HG03442 (cell line): ENCODE results near the gene BSN.
A peak's percentile ranks its signal among the peaks of the same experiment; 100 is the strongest.
"Not testable (repeated sequence)": the region's sequence is repeated elsewhere in the genome, so short reads cannot be mapped to it uniquely, and the experiment has no call there.

Experiments
- ATAC-seq: cut with Tn5 transposase; IDR thresholded peaks from one replicate; pipeline ENCODE4 v1.9.1; 2021; ENCODE audit warnings: mild to moderate bottlenecking, moderate library complexity; ENCODE audit not compliant: unreplicated experiment

BSN gene

GRCh38 chr3:49668861-49669260 is 114.6 kb downstream of the BSN start:
- no peak for ATAC-seq

- no peak for ATAC-seq
These were observed 115.1 kb downstream of the BSN start for GRCh38 chr3:49669352-49669751.

DNA sequence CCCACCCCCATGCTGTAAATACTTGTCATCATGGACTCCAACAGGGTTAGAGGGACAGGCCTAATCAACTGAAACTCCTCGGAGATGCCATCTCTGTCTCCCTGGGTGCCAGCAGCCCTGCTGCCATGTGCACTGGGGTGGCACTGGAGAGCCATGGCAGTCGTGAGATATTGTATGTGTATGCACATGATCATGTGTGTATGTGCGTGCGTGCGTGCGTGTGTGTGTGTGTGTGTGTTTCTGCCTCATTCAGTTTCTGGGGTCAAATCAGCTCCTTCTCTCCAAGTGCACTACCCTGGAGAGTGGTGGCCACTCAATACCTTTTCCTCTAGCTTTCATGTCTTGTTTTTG is 116.6 kb downstream of the BSN start:
- ATAC-seq, result no peak

DNA sequence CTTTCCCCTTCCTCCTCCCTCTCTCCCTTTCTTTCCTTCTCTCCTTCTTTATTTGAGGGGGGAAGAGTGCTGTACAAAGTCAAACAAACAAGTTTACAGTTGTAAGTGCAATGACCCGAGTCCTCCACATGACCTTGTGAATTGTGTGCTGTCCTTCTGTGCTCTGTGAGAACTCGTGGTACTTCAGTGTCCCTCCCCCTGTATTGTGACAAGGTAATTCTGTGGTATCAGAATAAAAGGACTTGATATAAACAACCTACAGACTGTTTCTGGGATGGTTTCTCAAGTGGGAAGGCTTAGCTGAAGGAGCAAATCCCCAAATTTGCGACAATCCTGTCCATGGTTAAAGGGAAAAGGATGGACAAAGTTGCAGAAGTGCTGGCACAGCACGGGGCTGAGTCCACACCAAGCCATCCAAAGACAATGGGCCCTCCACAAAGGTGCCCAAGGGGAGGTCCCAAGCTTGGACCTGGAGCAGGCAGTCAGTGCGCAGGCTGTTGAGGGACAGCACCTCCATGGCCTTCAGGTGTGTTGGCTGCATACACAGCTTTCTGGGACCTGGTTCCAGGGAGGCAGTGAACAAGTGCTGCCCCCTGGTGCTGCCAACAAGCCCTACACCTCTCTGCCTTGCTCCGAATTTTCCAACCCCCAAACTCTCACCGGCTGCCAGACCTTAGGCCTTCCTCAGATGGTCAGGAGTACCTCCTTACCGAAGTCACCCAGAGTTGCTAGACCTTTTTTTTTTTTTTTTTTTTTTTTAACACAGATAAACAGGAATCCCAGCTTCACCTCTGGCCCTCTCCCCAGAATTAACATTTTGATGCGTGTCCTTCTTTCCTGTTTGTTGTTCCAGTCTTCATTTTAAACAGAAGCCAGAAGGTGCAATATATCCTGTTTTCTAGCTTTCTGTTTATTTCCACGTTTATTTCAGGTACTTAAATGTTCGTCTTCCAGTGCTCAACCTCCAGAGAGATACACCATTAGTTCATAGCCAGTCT is 117.3 kb downstream of the BSN start:
- ATAC-seq, result no peak

GRCh38 chr3:49673121-49673714 is 118.9 kb downstream of the BSN start:
- no peak for ATAC-seq

DNA sequence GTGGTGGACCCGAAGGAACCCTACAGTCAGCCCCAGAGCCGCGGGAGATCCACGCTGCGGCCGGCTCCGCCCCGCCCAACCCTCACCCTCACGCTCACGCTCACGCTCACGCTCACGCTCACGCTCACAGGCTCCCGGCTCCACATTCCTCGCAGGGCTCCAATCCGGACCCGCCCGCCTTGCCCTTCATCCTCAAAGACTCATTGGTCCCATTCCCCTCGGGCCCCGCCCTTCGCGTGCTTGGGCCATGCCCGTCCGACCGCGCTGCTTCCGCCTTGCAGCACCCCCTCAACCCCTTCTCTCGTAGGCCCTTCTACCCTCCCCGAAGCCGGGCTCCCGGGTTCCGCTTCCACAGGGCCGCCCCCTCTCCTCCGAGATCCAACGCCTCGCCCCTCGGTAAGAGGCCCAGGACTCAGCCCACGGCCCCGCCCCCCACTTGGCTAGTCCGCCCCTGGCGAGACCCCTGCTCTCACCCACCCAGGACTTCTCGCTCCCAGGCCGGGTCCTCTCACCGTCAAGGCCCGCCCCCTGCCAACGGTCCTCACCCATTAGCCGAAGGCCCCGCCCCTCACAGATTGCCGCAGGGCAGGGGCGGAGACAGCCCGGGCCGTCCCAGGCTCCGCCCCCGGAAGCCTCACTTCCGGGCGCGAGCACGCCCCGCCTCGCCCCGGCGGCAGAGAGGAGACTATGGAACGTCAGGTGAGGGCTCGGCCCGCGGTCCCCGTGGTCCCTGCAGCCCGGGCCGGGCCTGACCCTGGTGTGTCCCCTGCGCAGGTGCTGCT is 119.6 kb downstream of the BSN start, which contains the start of gene APEH:
TSS of gene APEH (plus strand) at position 637 of the 782 bp plus-strand sequence. CDS start at position 688, 51 bp downstream.
- peak; percentile 80 for ATAC-seq

- ATAC-seq, result peak; percentile 12
These were observed 120.3 kb downstream of the BSN start for GRCh38 chr3:49674497-49674983.

- ATAC-seq, result no peak
These were observed 121.6 kb downstream of the BSN start for GRCh38 chr3:49675912-49676311.

GRCh38 chr3:49680493-49681231 is 126.4 kb downstream of the BSN start:
- ATAC-seq, result no peak

- no peak for ATAC-seq
These were observed 126.9 kb downstream of the BSN start for GRCh38 chr3:49681232-49681522.

- ATAC-seq, result no peak
These were observed 127.3 kb downstream of the BSN start for GRCh38 chr3:49681543-49681942.

- no peak for ATAC-seq
These were observed 128.9 kb downstream of the BSN start for GRCh38 chr3:49683162-49683561.

GRCh38 chr3:49684453-49684852 is 130.2 kb downstream of the BSN start:
- ATAC-seq, result not testable (repeated sequence)

GRCh38 chr3:49685103-49685502 is 130.8 kb downstream of the BSN start:
- not testable (repeated sequence) for ATAC-seq

DNA sequence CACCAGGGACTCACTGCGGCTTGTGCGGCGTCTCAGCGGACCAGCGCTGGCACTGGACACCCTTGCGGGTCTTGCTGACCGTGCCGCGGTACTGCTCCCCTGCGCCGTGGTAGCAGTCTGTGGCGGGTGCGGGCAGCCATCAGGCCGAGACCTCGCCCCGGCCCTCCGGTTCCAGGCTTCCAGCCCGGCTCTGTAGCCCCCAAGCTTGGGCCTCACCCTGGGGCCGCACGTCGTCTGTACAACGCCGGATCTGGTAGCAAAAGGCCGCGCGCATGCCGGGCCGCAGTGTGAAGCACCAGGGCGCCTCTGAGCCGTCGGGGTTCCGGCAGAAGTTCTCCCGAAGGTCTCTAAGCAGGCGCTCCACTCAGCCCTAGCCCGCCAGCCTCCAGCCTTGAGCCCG is 131.6 kb downstream of the BSN start:
- not testable (repeated sequence) for ATAC-seq

- ATAC-seq, result not testable (repeated sequence)
These were observed 132.1 kb downstream of the BSN start for GRCh38 chr3:49686346-49686745.

DNA sequence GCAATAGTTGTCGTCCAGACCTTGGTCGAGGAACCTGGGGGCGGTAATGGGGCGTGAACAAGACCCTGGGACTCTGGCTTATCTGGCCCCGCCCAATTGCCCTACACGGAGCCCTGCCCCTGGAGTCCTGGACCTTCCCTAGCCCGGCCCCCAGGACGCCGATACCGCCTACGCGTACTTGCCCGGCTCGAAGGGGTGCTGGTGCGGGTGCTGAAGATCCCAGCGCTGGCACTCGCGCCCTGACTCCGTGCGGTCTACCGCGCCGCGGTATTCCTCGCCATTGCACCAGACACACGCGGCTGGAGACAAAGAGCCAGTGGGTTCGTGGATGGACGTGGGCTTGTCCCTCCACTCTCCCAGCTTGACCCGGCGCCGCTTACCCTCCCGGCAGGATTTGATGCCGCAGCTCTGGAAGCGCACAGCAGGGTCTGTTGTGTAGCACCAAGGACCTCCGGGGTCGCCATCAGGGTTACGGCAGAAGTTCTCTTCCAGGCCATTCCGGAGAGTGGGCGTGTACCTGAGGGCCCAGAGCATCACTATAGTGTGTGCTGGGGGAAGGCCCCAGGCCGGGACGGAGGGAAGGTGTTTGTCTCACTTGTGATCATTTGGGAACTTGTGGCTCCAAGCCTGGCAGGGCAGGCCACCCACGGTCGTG is 132.6 kb downstream of the BSN start:
- ATAC-seq, result not testable (repeated sequence)

GRCh38 chr3:49687424-49687795 is 133.1 kb downstream of the BSN start:
- ATAC-seq, result not testable (repeated sequence)

- ATAC-seq, result not testable (repeated sequence)
These were observed 134.2 kb downstream of the BSN start for GRCh38 chr3:49688338-49689045.
